K562 (cell line): ENCODE data around the gene APBA2. TPM values are rescaled to one million over a fixed set of nuclear protein-coding genes. Genes with fewer than 3 reads are reported as not detected.

Experiments
- ATAC-seq: fragments of 200-7000 bp; cut with Tn5 transposase; 3 replicates; pipeline ENCODE4 v1.9.1; 2020; ENCODE audit warnings: moderate library complexity
- BruUV-seq: library from RNA; stranded (reverse); fragments of 400-500 nt; replicated peaks from 2 replicates; lab custom pipeline; 2021; lab: Mats Ljungman, UMichigan
- CTCF ChIA-PET: fragments of 300-600 bp; formaldehyde crosslinking; extraction: SDS; loops from one replicate; lab custom pipeline; 2021; ENCODE audit warnings: low intra/inter-chr PET ratio; lab: Yijun Ruan, JAX
- POLR2A ChIA-PET: fragments of 300-600, 350-650 bp; sonication (Branson Sonifier 250); formaldehyde crosslinking; extraction: SDS; loops from one replicate; lab custom pipeline; 2021; ENCODE audit warnings: antibody characterized with exemption, inconsistent platforms; lab: Yijun Ruan, JAX
- DNase-seq, 4 experiments: peaks; one replicate each; pipeline versions ENCODE4 v3.0.0 to v3.0.0-alpha.2; 2011 to 2018; ENCODE audit warnings: low spot score in 3 of 4, mixed read lengths in 3 of 4; ENCODE audit errors: extremely low read depth in 1 of 4
- FAIRE-seq: peaks from 2 replicates; lab custom pipeline; 2011; peaks lifted over from hg19 to GRCh38; lab: Jason Lieb, UNC
- H2AFZ ChIP-seq: 2 replicates; pipeline ENCODE4 v1.6.0; 2011; ENCODE audit warnings: low read depth, low read length, control low read depth, inconsistent platforms
- H3K27ac ChIP-seq: fragments of 200-600 bp; 3 replicates; pipeline ENCODE4 v1.8.0; 2011; ENCODE audit warnings: low read depth, mild to moderate bottlenecking, control low read depth, inconsistent platforms, low read length, moderate library complexity, mixed read lengths; ENCODE audit errors: extremely low read depth
- H3K27me3 ChIP-seq, 2 experiments: fragments of 300-600 bp in 1 of 2; 2 replicates in 1 of 2; 3 replicates in 1 of 2; pipeline versions ENCODE4 v1.6.0 to v1.8.0; 2011; ENCODE audit warnings: inconsistent platforms in 2 of 2, low read length in 2 of 2, mild to moderate bottlenecking in 1 of 2, mixed read lengths in 1 of 2, moderate library complexity in 1 of 2; ENCODE audit not compliant: control insufficient read depth in 2 of 2, insufficient read depth in 2 of 2
- H3K36me3 ChIP-seq: fragments of 300-600 bp; 3 replicates; pipeline ENCODE4 v1.8.0; 2011; ENCODE audit warnings: mild to moderate bottlenecking, low read length, inconsistent platforms; ENCODE audit not compliant: control insufficient read depth, insufficient read depth
- H3K4me1 ChIP-seq, 2 experiments: fragments of 200-600 bp in 1 of 2; replicated peaks in 1 of 2; 2 replicates in 1 of 2; 3 replicates in 1 of 2; pipeline versions ENCODE4 v1.5.1 to v1.8.0; 2011; ENCODE audit warnings: inconsistent platforms in 2 of 2, low read length in 2 of 2, mild to moderate bottlenecking in 1 of 2, mixed read lengths in 1 of 2, moderate library complexity in 1 of 2; ENCODE audit not compliant: control insufficient read depth in 2 of 2, insufficient read depth in 2 of 2
- H3K4me2 ChIP-seq: 2 replicates; pipeline ENCODE4 v1.6.1; 2011; ENCODE audit warnings: low read length, control low read depth, inconsistent platforms, mixed read lengths; ENCODE audit not compliant: insufficient read depth
- H3K4me3 ChIP-seq: fragments of 200-600 bp; sonication (generic), shearing (Covaris generic); 2 replicates; pipeline ENCODE4 v1.5.1; 2016; ENCODE audit warnings: control low read depth, inconsistent platforms
- H3K79me2 ChIP-seq: fragments of 200-600 bp; 3 replicates; pipeline ENCODE4 v1.8.0; 2011; ENCODE audit warnings: low read length, inconsistent platforms; ENCODE audit not compliant: control insufficient read depth, insufficient read depth
- H3K9ac ChIP-seq, 2 experiments: 2 replicates each; pipeline versions ENCODE4 v1.6.0 to v1.6.1; 2011; ENCODE audit warnings: low read depth in 2 of 2, low read length in 2 of 2, control low read depth in 1 of 2, inconsistent platforms in 1 of 2, mild to moderate bottlenecking in 1 of 2, mixed read lengths in 1 of 2; ENCODE audit not compliant: insufficient read depth in 1 of 2
- H3K9me1 ChIP-seq: one replicate; pipeline ENCODE4 v1.6.0; 2011; ENCODE audit warnings: inconsistent platforms, mild to moderate bottlenecking, low read length, moderate library complexity; ENCODE audit not compliant: control insufficient read depth, insufficient read depth
- H3K9me3 ChIP-seq: replicated peaks from 2 replicates; pipeline ENCODE4 v1.5.1; 2011; ENCODE audit warnings: low read depth, low read length, inconsistent platforms; ENCODE audit not compliant: control insufficient read depth, insufficient read depth
- H4K20me1 ChIP-seq: replicated peaks from 2 replicates; pipeline ENCODE4 v1.6.1; 2011; ENCODE audit warnings: low read length, inconsistent platforms, mixed read lengths; ENCODE audit not compliant: control insufficient read depth, insufficient read depth
- ARID1B ChIP-seq: fragments of 450-650 bp; IDR thresholded peaks from 2 replicates; pipeline ENCODE4 v1.6.1; 2016; ENCODE audit warnings: antibody characterized with exemption, mild to moderate bottlenecking, inconsistent platforms
- CHD1 ChIP-seq: fragments of 200-600 bp; sonication (generic); IDR thresholded peaks from one replicate; pipeline ENCODE4 v1.6.1; 2012; ENCODE audit warnings: mild to moderate bottlenecking, moderate library complexity, low read length, inconsistent platforms
- IRF1 ChIP-seq: sonication (generic); formaldehyde crosslinking; IDR thresholded peaks from 2 replicates; pipeline ENCODE4 v1.8.0; 2022; ENCODE audit warnings: missing genetic modification reagents, mild to moderate bottlenecking, borderline replicate concordance
- MCM5 ChIP-seq: fragments of 450-650 bp; IDR thresholded peaks from 2 replicates; pipeline ENCODE4 v1.6.1; 2016; ENCODE audit warnings: low read depth
- NFIX ChIP-seq: fragments of 250-450 bp; sonication (Bioruptor Pico); IDR thresholded peaks from 2 replicates; pipeline ENCODE4 v1.4.0; 2020; ENCODE audit warnings: low read depth, mild to moderate bottlenecking, moderate library complexity
- PHF20 ChIP-seq: fragments of 450-650 bp; IDR thresholded peaks from 2 replicates; pipeline ENCODE4 v1.6.1; 2018; ENCODE audit not compliant: partially characterized antibody
- PHF21A ChIP-seq: fragments of 450-650 bp; IDR thresholded peaks from 2 replicates; pipeline ENCODE4 v1.6.1; 2017; ENCODE audit warnings: low read depth, borderline replicate concordance
- POLR2AphosphoS2 ChIP-seq: IDR thresholded peaks from 2 replicates; pipeline ENCODE4 v1.6.1; 2012; ENCODE audit warnings: low read length, improper control_type of control experiment
- RB1 ChIP-seq: fragments of 450-650 bp; IDR thresholded peaks from 2 replicates; pipeline ENCODE4 v1.6.1; 2017; ENCODE audit warnings: low read depth, mild to moderate bottlenecking
- RBM39 ChIP-seq: fragments of 200-400 bp; formaldehyde crosslinking; optimal IDR thresholded peaks from 2 replicates; pipeline ENCODE3; 2018; ENCODE audit warnings: low read depth, low read length
- SUPT5H ChIP-seq: fragments of 450-650 bp; IDR thresholded peaks from 2 replicates; pipeline ENCODE4 v1.6.1; 2016
- TAF1 ChIP-seq: IDR thresholded peaks from 2 replicates; pipeline ENCODE4 v1.6.1; 2011; ENCODE audit warnings: mild to moderate bottlenecking, low read length, moderate library complexity; ENCODE audit not compliant: insufficient read depth, control insufficient read depth, severe bottlenecking; ENCODE audit errors: extremely low read depth
- ZBTB33 ChIP-seq: sonication (generic); formaldehyde crosslinking; IDR thresholded peaks from 2 replicates; pipeline ENCODE4 v1.8.1; 2023; ENCODE audit warnings: mild to moderate bottlenecking, missing genetic modification reagents
- ZEB2 ChIP-seq: fragments of 450-650 bp; IDR thresholded peaks from 2 replicates; pipeline ENCODE4 v1.6.1; 2016
- ZNF282 ChIP-seq: sonication (generic); formaldehyde crosslinking; IDR thresholded peaks from 2 replicates; pipeline ENCODE4 v1.8.1; 2023; ENCODE audit warnings: missing genetic modification reagents
- WGBS: fragments of 100-300 bp; shearing (Covaris generic); methylation state at CpG from one replicate; pipeline ENCODE4 v1.1.6; 2016; ENCODE audit warnings: low coverage, mixed read lengths; ENCODE audit not compliant: insufficient coverage; ENCODE audit errors: missing lambda C conversion rate; 5-methylcytosine and 5-hydroxymethylcytosine counted together
- in situ Hi-C: fragments of 300-500 bp; cut with MboI; formaldehyde crosslinking; loops from 4 replicates; pipeline ENCODE4 v1.15.0; 2018; ENCODE audit warnings: inconsistent platforms, mixed read lengths
- intact Hi-C: fragments of 100-400 bp; cut with micrococcal nuclease; formaldehyde crosslinking; loops from 2 replicates; pipeline ENCODE4 v1.14.2; 2022
- polyA plus RNA-seq, 8 experiments: library from polyadenylated mRNA; depleted of rRNA in 4 of 8; stranded (reverse) in 5 of 8; unstranded in 3 of 8; fragments of >200 nt; fragmentation: Nextera tagmentation in 2 of 8; fragmentation: Illumina TruSeq in 1 of 8; extraction: Ambion mirVana in 2 of 8; extraction: Trizol in 1 of 8; gene quantifications; 2 replicates each; pipeline versions ENCODE4 v1.2.1 to v1.2.3, GENCODE V29; 2011 to 2014; ENCODE audit warnings: inconsistent platforms in 1 of 8, missing spikeins in 1 of 8
- total RNA-seq, 7 experiments: library from RNA; depleted of rRNA in 6 of 7; stranded (reverse); fragments of >200 nt in 6 of 7; fragmentation: Illumina TruSeq in 2 of 7; extraction: Trizol in 2 of 7; gene quantifications; 2 replicates each; pipeline versions ENCODE4 v1.2.1 to v1.2.3, GENCODE V29; 2011 to 2021; ENCODE audit warnings: low replicate concordance in 1 of 7

The APBA2 gene
- total and polyA plus RNA-seq, 9 of the 15 experiments (the other 6 are each of a cell fraction or from before 2014, with no cell fraction given) = 0.24 to 40.9 (median 25.2) TPM

GRCh38 chr15:28921336-28921735 is 35.6 kb downstream of the APBA2 start:
- Histone ChIP-seq H3K9me1 (no peaks in the 10 kb centered on the region), H2AFZ (no peak overlapping the region), H3K4me2 (no peak overlapping the region), H3K27ac (no peak overlapping the region), H3K36me3 (peaks cover 14% of the 10 kb centered on the region; the same call in 2 of the 3 replicates), H3K9me3 (no peaks in the 10 kb centered on the region; the same call in 1 of the 2 replicates), H3K27me3 (no peaks in the 10 kb centered on the region), H3K4me3 (no peak overlapping the region), H3K9ac (no peak overlapping the region), H3K4me1 (peaks cover 16 to 23% of the 10 kb centered on the region in 2 experiments), H4K20me1 (no peaks in the 10 kb centered on the region; the same call in 1 of the 2 replicates), H3K79me2 (peaks cover 40% of the 10 kb centered on the region; the same call in 2 of the 3 replicates)
- TF ChIP-seq ZEB2 = no peak
- no peak for TF ChIP-seq TAF1
- TF ChIP-seq CHD1 = no peak
- TF ChIP-seq ZNF282 (CRISPR knock-in tag) = no peak
- TF ChIP-seq RB1 = no peak
- TF ChIP-seq PHF21A = no peak
- TF ChIP-seq RBM39 = no peak
- TF ChIP-seq SUPT5H = no peak
- no peak for TF ChIP-seq POLR2AphosphoS2
- no peak for TF ChIP-seq ZBTB33 (CRISPR knock-in tag)
- no peak for TF ChIP-seq PHF20
- no peak for TF ChIP-seq NFIX (CRISPR knock-in tag)
- TF ChIP-seq IRF1 = no peak
- TF ChIP-seq ARID1B = no peak
- no peak for TF ChIP-seq MCM5
- BruUV-seq = no TSS peak
- DNase-seq (no peak), FAIRE-seq (no peak), ATAC-seq (no peak)
- 86% methylated on average over 10 of the region's 10 CpGs for WGBS
- ChIA-PET POLR2A (interaction anchor here (0.8 to 1.9 kb wide), 2 partner anchors 10 to 19 kb away, joined by 3 to 8 read pairs; no protein-coding TSS in a partner anchor), CTCF (interaction anchor here (0.8 to 1.3 kb wide), 2 partner anchors 53 to 169 kb away, joined by 3 to 5 read pairs; no protein-coding TSS in a partner anchor)
- intact Hi-C loops = no loop called here
- in situ Hi-C loops = no loop called here
